HEK293 (cell line): Measurements from ENCODE around the gene TCEA3.

Source experiments
- ATF2 ChIP-seq: fragments of 450-650 bp; formaldehyde crosslinking; IDR thresholded peaks from 2 replicates; pipeline ENCODE4 v1.5.1; 2016; ENCODE audit warnings: missing biosample characterization, missing genetic modification characterization, low read depth
- CTCF ChIP-seq: fragments of 450-650 bp; formaldehyde crosslinking; IDR thresholded peaks from 2 replicates; pipeline ENCODE4 v1.5.1; 2016; ENCODE audit warnings: missing biosample characterization, missing genetic modification characterization
- HOXA7 ChIP-seq: sonication (generic); formaldehyde crosslinking; IDR thresholded peaks from 2 replicates; pipeline ENCODE4 v1.8.1; 2022; ENCODE audit warnings: missing genetic modification reagents, borderline replicate concordance
- INSM2 ChIP-seq: fragments of 450-650 bp; formaldehyde crosslinking; IDR thresholded peaks from 2 replicates; pipeline ENCODE4 v1.5.1; 2016; ENCODE audit warnings: missing biosample characterization, missing genetic modification characterization
- KLF16 ChIP-seq: fragments of 450-650 bp; formaldehyde crosslinking; IDR thresholded peaks from 2 replicates; pipeline ENCODE4 v1.5.1; 2017; ENCODE audit warnings: missing biosample characterization, missing genetic modification characterization
- OVOL3 ChIP-seq: fragments of 450-650 bp; formaldehyde crosslinking; IDR thresholded peaks from 2 replicates; pipeline ENCODE4 v1.5.1; 2016; ENCODE audit warnings: missing biosample characterization, missing genetic modification characterization
- PRDM1 ChIP-seq: fragments of 450-650 bp; formaldehyde crosslinking; IDR thresholded peaks from 2 replicates; pipeline ENCODE4; 2016; ENCODE audit warnings: missing biosample characterization, missing genetic modification characterization
- TCF7L2 ChIP-seq: IDR thresholded peaks from 2 replicates; pipeline ENCODE4 v1.6.1; 2011; ENCODE audit warnings: low read depth, mild to moderate bottlenecking, inconsistent platforms, low read length, moderate library complexity, borderline replicate concordance
- ZNF169 ChIP-seq: fragments of 450-650 bp; formaldehyde crosslinking; IDR thresholded peaks from 2 replicates; pipeline ENCODE4 v1.5.1; 2016; ENCODE audit warnings: missing biosample characterization, missing genetic modification characterization
- ZNF266 ChIP-seq: fragments of 450-650 bp; formaldehyde crosslinking; IDR thresholded peaks from 2 replicates; pipeline ENCODE4 v1.5.1; 2016; ENCODE audit warnings: missing biosample characterization, missing genetic modification characterization, low read depth
- ZNF354C ChIP-seq: fragments of 450-650 bp; formaldehyde crosslinking; IDR thresholded peaks from 2 replicates; pipeline ENCODE4 v1.5.1; 2016; ENCODE audit warnings: missing biosample characterization, missing genetic modification characterization, low read depth, borderline replicate concordance
- ZNF510 ChIP-seq: fragments of 450-650 bp; formaldehyde crosslinking; IDR thresholded peaks from 2 replicates; pipeline ENCODE4 v1.5.1; 2018; ENCODE audit warnings: mild to moderate bottlenecking, missing genetic modification characterization, missing biosample characterization; ENCODE audit not compliant: insufficient replicate concordance
- ZNF530 ChIP-seq: fragments of 450-650 bp; formaldehyde crosslinking; IDR thresholded peaks from 2 replicates; pipeline ENCODE4 v1.5.1; 2016; ENCODE audit warnings: low read depth, missing biosample characterization, missing genetic modification characterization
- ZNF580 ChIP-seq: fragments of 450-650 bp; formaldehyde crosslinking; IDR thresholded peaks from 2 replicates; pipeline ENCODE4 v1.5.1; 2016; ENCODE audit warnings: missing biosample characterization, missing genetic modification characterization

GRCh38 chr1:23392125-23392855 is 32.3 kb downstream of the TCEA3 start:
- TF ChIP-seq ATF2 (tag by site-specific recombination), result 0 out of 2 replicates have a peak, but pooled peaks have one; percentile 45
- no peak for TF ChIP-seq CTCF (tag by site-specific recombination)
- TF ChIP-seq ZNF510 (tag by site-specific recombination), result no peak
- TF ChIP-seq OVOL3 (tag by site-specific recombination), result no peak
- TF ChIP-seq ZNF266, result no peak
- no peak for TF ChIP-seq ZNF354C
- no peak for TF ChIP-seq ZNF530 (tag by site-specific recombination)
- no peak for TF ChIP-seq KLF16
- no peak for TF ChIP-seq PRDM1 (tag by site-specific recombination)
- TF ChIP-seq ZNF169 (tag by site-specific recombination), result no peak
- TF ChIP-seq INSM2 (tag by site-specific recombination), result no peak
- TF ChIP-seq ZNF580 (tag by site-specific recombination), result no peak
- no peak for TF ChIP-seq TCF7L2
- no peak for TF ChIP-seq HOXA7 (CRISPR knock-in tag)
